HepG2 (cell line): ENCODE measurements around the gene EMILIN1. TPM values are rescaled to one million over a fixed set of nuclear protein-coding genes. Genes with fewer than 3 reads are reported as not detected.

Source experiments
- AKAP8 ChIP-seq: sonication (generic); formaldehyde crosslinking; IDR thresholded peaks from 2 replicates; pipeline ENCODE4 v1.5.1; 2020; ENCODE audit warnings: mild to moderate bottlenecking, missing genetic modification reagents
- CBX1 ChIP-seq: IDR thresholded peaks from one replicate; pipeline ENCODE4 v1.6.1; 2016; ENCODE audit warnings: antibody characterized with exemption, low read depth
- CREB3 ChIP-seq: sonication (generic); formaldehyde crosslinking; IDR thresholded peaks from 2 replicates; pipeline ENCODE4 v1.5.0; 2020; ENCODE audit warnings: missing genetic modification reagents
- CREBL2 ChIP-seq: sonication (generic); formaldehyde crosslinking; IDR thresholded peaks from 2 replicates; pipeline ENCODE4 v1.8.1; 2023; ENCODE audit warnings: missing genetic modification reagents, mild to moderate bottlenecking, borderline replicate concordance
- FOXO1 ChIP-seq: sonication (generic); formaldehyde crosslinking; IDR thresholded peaks from 2 replicates; pipeline ENCODE4 v1.4.0; 2020; ENCODE audit warnings: missing genetic modification reagents
- GZF1 ChIP-seq: sonication (generic); formaldehyde crosslinking; IDR thresholded peaks from 2 replicates; pipeline ENCODE4 v1.5.1; 2020; ENCODE audit warnings: mild to moderate bottlenecking, missing genetic modification reagents
- HDAC2 ChIP-seq: sonication (generic); formaldehyde crosslinking; IDR thresholded peaks from 2 replicates; pipeline ENCODE4 v1.4.0; 2020; ENCODE audit warnings: missing genetic modification reagents
- HNF1B ChIP-seq: sonication (generic); formaldehyde crosslinking; IDR thresholded peaks from 2 replicates; pipeline ENCODE4 v1.5.1; 2020; ENCODE audit warnings: mild to moderate bottlenecking, moderate library complexity, missing genetic modification reagents
- HOXA5 ChIP-seq: sonication (generic); formaldehyde crosslinking; IDR thresholded peaks from 2 replicates; pipeline ENCODE4 v1.4.0; 2020; ENCODE audit warnings: missing genetic modification reagents
- MIER3 ChIP-seq: IDR thresholded peaks from 2 replicates; pipeline ENCODE4 v1.6.1; 2016; ENCODE audit warnings: missing compliant biosample characterization, borderline replicate concordance
- PITX1 ChIP-seq: sonication (generic); formaldehyde crosslinking; IDR thresholded peaks from 2 replicates; pipeline ENCODE4 v1.5.1; 2020; ENCODE audit warnings: mild to moderate bottlenecking, missing genetic modification reagents
- POLR2AphosphoS5 ChIP-seq: IDR thresholded peaks from 2 replicates; pipeline ENCODE4 v1.6.1; 2012; ENCODE audit warnings: low read depth, low read length
- PRDM15 ChIP-seq: sonication (generic); formaldehyde crosslinking; IDR thresholded peaks from 2 replicates; pipeline ENCODE4 v1.4.0; 2020; ENCODE audit warnings: missing genetic modification reagents
- RBAK ChIP-seq: sonication (generic); formaldehyde crosslinking; IDR thresholded peaks from 2 replicates; pipeline ENCODE4 v1.5.1; 2020; ENCODE audit warnings: mild to moderate bottlenecking, missing genetic modification reagents
- RFXANK ChIP-seq: IDR thresholded peaks from 2 replicates; pipeline ENCODE4 v1.6.1; 2016
- STAT5B ChIP-seq: sonication (generic); formaldehyde crosslinking; IDR thresholded peaks from 2 replicates; pipeline ENCODE4 v1.4.0; 2020; ENCODE audit warnings: missing genetic modification reagents
- ZBTB7A ChIP-seq: sonication (generic); formaldehyde crosslinking; IDR thresholded peaks from 2 replicates; pipeline ENCODE4 v1.8.0; 2022; ENCODE audit warnings: mild to moderate bottlenecking, missing genetic modification reagents
- ZNF24 ChIP-seq: fragments of 450-650 bp; IDR thresholded peaks from 2 replicates; pipeline ENCODE4 v1.6.1; 2017; ENCODE audit warnings: antibody characterized with exemption, mild to moderate bottlenecking
- ZNF652 ChIP-seq: IDR thresholded peaks from 2 replicates; pipeline ENCODE4 v1.6.1; 2016; ENCODE audit warnings: low read depth, borderline replicate concordance
- ZNF678 ChIP-seq: sonication (generic); formaldehyde crosslinking; IDR thresholded peaks from 2 replicates; pipeline ENCODE4 v1.4.0; 2020; ENCODE audit warnings: mild to moderate bottlenecking, missing genetic modification reagents
- ZNF710 ChIP-seq: sonication (generic); formaldehyde crosslinking; IDR thresholded peaks from 2 replicates; pipeline ENCODE4 v1.5.0; 2020; ENCODE audit warnings: mild to moderate bottlenecking, missing genetic modification reagents, borderline replicate concordance
- ZNF768 ChIP-seq: sonication (generic); formaldehyde crosslinking; IDR thresholded peaks from 2 replicates; pipeline ENCODE4 v1.4.0; 2020; ENCODE audit warnings: missing genetic modification reagents
- polyA plus RNA-seq, 8 experiments: library from polyadenylated mRNA; depleted of rRNA in 3 of 8; stranded (reverse) in 7 of 8; unstranded in 1 of 8; fragments of >200 nt; fragmentation: Illumina TruSeq in 4 of 8; extraction: Trizol in 4 of 8; gene quantifications; 2 replicates each; pipeline versions ENCODE4 v1.2.1 to v1.2.3, GENCODE V29; 2011 to 2016; ENCODE audit warnings: low read depth in 4 of 8, missing spikeins in 1 of 8, mixed read lengths in 1 of 8; ENCODE audit not compliant: insufficient read depth in 1 of 8
- total RNA-seq, 5 experiments: library from RNA; depleted of rRNA; stranded (reverse); fragments of >200 nt; fragmentation: Illumina TruSeq; extraction: Trizol; gene quantifications; 2 replicates each; pipeline ENCODE4 v1.2.3, GENCODE V29; 2016; ENCODE audit warnings: low read depth in 1 of 5

EMILIN1 gene
- total and polyA plus RNA-seq, 2 of the 13 experiments (the other 11 are each of a cell fraction or from before 2014, with no cell fraction given) = 8.1 to 9.7 TPM

GRCh38 chr2:27092696-27093429 lies 14.4 kb downstream of the EMILIN1 start (continued):
- TF ChIP-seq PRDM15 (CRISPR knock-in tag) (peak; percentile 75), GZF1 (CRISPR knock-in tag) (0 out of 2 replicates have a peak, but pooled peaks have one; percentile 42), HNF1B (CRISPR knock-in tag) (peak; percentile 97), STAT5B (CRISPR knock-in tag) (no peak), MIER3 (CRISPR knock-in tag) (peak; percentile 66; the same call in 1 of the 2 replicates), HDAC2 (CRISPR knock-in tag) (peak; percentile 99), POLR2AphosphoS5 (peak; percentile 61; the same call in 1 of the 2 replicates), ZBTB7A (CRISPR knock-in tag) (peak; percentile 87), ZNF678 (peak; percentile 5; the same call in 1 of the 2 replicates), CREBL2 (CRISPR knock-in tag) (0 out of 2 replicates have a peak, but pooled peaks have one; percentile 0), ZNF710 (no peak; the same call in 1 of the 2 replicates), RFXANK (CRISPR knock-in tag) (0 out of 2 replicates have a peak, but pooled peaks have one; percentile 61), PITX1 (peak; percentile 79), AKAP8 (CRISPR knock-in tag) (0 out of 2 replicates have a peak, but pooled peaks have one; percentile 69), CBX1 (no peak), FOXO1 (CRISPR knock-in tag) (peak; percentile 69), CREB3 (CRISPR knock-in tag) (no peak), RBAK (CRISPR knock-in tag) (peak; percentile 58; the same call in 1 of the 2 replicates), ZNF652 (CRISPR knock-in tag) (no peak; the same call in 1 of the 2 replicates), HOXA5 (no peak; the same call in 1 of the 2 replicates), ZNF768 (CRISPR knock-in tag) (peak; percentile 66; the same call in 1 of the 2 replicates), ZNF24 (no peak)
